NCI-H187 treated with DMSO at 0.1 percent for 48 hours (cell line): ENCODE data around the gene FJX1.

Experiments used
- DNase-seq: peaks from one replicate; lab custom pipeline; 2025; lab: John Stamatoyannopoulos, UW

FJX1 gene, protein sequence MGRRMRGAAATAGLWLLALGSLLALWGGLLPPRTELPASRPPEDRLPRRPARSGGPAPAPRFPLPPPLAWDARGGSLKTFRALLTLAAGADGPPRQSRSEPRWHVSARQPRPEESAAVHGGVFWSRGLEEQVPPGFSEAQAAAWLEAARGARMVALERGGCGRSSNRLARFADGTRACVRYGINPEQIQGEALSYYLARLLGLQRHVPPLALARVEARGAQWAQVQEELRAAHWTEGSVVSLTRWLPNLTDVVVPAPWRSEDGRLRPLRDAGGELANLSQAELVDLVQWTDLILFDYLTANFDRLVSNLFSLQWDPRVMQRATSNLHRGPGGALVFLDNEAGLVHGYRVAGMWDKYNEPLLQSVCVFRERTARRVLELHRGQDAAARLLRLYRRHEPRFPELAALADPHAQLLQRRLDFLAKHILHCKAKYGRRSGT

DNA sequence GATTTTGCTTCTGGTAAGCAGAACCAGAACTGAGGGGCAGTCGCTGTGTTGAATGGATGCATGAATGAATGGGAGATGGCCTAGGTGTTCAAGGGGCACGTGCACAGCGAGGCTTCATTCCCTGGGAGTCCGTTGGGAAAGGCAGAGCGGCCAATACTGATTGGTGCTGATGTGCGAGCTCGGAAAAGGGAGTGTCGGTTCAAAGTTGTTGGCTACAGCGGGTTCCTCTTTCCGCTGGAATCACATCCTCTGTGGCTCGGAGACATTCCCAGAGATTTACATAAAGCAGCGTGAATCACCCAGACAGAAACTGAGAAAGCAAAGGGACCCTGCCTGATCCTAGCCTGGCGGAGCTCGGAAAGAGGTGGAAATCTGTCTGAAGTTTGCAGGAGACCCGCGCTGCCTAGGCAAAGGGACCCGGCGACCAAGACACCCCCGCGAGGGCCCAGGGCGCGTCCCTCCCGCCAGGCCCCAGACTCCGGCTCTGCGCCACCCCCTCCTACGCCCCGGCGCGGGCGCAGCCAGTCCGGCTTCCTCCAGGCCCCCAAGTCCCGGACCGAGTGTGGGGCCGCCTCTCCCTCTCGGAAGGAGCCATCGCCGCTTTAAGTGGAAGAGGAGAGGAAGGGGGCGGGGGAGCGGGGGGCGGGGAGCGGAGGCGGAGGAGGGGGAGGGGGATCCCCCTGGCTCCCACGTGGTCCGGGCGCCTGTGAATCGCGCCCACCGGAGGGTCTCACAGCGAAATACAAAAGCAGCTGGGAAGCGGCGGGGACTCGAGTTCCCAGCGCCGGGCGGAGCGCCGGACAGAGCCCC lies at the start of gene FJX1:
FJX1 (plus strand) TSS at position 774 of the 810 bp plus-strand sequence. CDS start 177 bp downstream, outside the sequence.
- no peak for DNase-seq

DNA sequence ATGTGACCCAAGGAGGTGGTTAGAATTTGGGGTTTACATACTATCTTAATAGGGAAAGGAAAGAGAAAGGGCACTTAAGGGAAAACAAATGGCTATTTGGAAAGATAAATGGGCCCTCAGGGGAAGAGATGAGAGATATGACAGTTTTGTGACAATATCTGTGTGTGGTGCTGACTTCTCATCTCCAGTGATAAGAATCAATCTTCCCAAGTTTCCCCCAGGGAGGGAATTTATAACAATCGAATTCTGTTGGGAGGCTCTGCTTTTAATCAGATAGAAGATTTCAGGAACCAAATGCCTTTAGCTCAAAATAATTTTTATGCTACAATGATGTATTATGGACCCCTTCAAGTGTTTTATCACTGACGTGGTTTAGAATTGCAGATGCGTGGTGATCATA lies 46.6 kb upstream of the FJX1 start:
- no peak for DNase-seq

DNA sequence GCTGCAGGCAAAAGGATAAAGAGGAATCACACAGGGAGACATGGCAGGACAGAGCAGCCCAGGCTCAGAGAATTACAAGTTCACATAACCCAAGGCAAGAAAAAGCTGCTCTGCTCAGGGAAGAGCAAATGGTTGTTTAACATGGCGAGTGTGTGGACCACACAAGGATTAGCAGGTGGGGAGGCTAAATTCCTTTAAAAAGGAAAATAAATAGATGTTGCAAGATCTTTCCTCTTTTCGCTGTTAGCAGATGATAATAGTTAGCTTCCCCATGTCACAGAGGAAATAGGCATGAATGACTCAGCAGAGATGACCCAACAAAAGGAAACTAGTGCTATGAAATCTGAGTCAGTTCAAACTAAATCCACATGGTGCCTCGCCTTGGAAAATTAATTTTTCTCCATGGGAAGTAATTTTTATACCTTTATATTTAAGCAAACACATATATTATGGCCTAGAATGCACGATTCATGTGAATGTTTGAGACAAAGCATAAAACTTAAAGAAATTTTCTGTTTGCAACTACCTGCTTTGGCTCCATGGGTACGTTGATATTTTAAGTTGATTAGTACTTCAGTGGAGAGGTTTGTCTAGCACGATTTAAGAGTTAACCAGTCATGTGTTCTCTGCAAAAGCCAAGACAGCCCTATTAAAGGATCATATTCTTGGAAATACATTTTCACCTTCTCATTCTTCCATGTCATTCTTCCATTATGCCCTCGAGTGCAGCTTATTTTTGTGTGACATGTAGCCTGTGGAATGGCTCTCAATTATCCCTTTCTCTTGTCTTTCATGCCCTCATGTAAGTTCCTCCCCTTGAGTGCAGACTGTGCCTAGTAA lies 38.5 kb upstream of the FJX1 start:
- peak; percentile 48 for DNase-seq

DNA sequence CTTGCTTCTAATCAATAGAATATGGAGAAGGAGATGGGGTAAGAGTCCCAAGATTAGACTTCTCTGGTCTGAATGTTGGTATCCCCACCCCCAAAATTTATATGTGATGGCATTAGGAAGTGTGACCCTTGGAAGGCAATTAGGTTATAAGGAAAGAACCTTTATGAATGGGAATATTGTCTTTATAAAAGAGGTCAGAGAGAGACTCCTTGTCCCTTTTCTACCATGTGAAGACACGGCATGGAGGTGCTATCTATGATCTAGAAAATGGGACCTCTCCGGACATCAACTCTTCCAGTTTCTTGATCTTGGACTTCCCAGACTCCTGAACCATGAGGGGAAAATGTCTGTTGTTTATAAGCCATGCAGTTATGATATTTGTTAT lies 37.9 kb upstream of the FJX1 start:
- DNase-seq, result no peak

DNA sequence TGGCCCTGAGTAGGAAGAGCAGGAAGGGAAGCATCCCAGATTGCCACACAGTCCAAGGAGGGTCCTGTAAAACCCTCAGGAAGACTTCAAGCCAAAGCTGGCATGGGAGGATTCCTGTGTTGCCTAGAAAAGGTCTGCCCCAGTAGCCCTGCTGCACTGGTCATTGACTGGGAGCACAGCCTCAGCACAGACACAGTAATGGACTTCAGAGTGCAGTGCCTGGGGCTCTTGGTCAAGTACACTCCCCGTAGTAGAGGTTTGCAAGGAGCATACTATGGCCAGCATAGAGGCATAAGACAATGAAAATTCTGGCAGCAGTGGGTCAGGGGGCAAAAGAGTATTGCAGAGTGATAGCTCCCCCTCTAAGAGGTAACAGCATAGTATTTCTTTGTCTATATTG lies 36.2 kb upstream of the FJX1 start:
- DNase-seq, result no peak

DNA sequence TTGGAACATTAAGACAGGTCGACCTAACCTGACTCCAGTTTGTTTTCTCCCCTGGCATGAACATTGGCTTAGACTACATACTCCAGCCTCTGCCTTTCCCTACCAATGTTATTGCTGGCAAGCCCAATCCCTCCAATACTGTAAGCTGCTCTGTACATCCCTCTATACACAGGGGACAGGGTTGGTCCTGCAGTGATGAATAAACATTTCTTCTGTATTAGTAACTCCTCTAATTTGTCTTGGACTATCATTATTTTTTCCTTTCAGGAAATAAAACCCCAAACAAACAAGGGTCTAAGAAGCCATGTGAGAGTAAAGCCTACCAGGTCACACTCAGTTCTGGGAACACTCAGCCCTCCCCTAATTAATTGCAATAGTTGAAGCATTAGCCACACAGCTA lies 35.1 kb upstream of the FJX1 start:
- DNase-seq, result no peak

DNA sequence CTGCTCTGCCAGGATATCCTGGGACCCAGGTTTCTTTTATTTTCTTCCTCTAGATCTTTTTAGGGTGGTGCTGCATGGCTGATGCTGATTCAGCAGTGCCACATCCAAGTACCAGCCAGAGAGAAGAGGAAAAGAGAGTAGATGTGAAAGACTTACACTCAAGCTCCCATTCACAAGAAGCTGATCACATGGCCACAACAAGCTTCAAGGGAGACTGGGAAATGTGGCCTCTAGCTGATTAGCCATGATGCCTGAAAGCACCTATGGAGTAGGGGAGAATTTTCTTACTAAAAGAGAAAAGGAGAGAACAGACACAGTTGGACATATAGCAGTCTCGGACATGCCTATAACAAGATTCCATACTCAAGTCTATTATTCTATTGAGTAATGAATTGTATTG lies 34.4 kb upstream of the FJX1 start:
- no peak for DNase-seq

DNA sequence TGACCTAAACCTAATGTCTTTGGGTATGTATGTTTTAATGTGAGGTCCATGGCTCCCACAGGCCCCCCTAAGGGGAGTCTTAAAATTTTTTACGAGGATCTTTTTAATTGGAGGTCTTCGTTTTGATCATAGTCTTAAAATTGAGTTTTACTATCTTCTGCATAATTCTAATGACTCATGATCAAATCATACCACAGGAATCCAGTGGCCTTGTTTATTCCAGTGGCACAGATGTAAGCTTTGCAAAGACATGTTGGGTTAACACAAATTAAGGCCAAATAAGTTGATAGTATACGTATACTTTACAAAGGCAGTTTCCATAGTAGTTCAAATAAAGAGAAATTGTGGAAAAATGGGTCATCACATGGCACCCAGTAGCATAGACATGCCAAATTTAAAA lies 33.9 kb upstream of the FJX1 start:
- DNase-seq, result no peak

DNA sequence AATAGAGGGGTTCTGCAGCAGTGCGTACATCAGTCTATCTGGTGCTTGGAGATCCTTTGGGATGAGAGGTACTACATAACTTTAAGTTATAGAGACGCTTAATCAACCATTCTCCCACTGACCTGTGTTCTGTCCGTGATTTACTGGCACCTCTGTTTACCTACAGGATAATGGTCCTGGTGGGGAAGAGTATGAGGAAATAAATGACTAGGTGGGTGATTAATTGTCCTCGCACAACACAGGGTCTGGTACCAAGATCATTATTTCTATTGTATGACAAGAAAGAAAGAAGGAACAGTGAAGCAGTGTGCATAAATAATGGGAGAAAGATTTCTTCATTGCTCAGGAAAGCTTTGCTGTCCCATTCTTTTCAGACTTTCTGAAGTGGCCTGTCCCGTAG lies 32.8 kb upstream of the FJX1 start:
- no peak for DNase-seq

DNA sequence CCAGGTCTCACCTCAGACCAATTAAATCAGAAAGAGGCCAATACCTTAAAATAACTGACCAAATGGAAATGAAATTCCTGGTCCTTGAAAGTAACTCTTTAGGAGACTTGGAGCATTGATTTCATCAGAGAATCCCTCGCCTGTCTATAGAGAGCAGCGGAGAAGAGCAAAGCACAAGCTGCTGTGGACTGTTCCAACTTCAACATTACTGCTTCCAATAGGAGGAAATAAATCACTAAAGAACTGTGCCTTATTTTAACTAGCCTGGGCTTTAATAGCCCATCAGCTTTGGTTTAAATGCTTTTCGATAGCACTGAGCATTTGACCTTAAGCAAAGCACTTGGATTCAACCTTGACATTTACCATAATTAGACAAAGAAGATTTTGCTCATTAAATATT lies 32.0 kb upstream of the FJX1 start:
- DNase-seq, result no peak

DNA sequence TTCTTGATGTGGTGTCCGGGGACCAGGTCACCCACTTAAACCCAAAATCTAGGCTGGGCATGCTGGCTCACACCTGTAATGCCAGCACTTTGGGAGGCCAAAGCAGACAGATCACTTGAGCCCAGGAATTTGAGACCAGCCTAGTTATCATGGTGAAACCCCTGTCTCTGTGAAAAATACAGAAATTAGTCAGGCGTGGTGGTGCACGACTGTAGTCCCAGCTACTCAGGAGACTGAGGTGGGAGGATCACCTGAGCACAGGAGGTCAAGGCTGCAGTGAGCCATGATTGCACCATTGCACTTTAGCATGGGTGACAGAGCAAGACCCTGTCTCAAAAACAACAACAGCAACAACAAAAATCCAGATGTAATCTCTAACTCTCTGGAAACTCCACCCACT lies 30.3 kb upstream of the FJX1 start:
- DNase-seq, result no peak

DNA sequence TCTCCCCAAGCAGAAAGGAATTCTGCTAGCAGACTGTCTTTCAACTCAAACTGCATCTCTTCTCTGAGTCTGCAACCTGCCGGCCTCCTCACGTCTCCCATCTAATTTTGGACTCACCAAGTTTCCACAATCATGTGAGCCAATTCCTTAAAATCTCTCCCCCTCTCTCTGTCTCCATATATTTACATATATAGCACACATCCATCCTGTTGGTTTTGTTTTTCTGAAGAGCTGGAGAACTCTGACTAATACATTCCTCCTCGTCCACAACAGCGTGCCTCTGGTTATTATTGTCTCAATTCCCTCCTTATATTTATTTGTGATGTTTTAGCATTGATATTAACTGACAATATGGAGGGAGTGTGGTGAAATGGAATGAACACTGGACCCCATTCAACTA lies 29.6 kb upstream of the FJX1 start:
- no peak for DNase-seq

DNA sequence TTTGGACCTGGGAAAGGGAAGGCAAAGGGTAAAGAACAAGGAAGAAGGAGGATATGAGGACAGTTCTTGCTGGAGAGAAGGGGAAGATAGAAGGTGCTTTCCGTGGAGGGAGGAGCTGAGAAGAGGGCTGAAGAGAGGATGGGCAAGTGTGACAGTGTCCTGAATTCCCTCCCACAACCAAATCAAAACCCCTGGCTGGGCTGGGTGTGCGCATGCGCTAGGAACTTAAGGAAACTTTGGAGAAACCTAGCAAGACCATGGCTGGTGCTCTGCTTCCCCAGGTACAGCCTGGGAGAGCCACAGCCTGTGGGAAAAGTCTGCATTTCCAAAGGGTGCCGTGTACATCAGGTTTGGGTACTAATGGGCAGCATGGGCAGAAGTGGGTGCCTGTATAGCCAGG lies 29.0 kb upstream of the FJX1 start:
- DNase-seq, result no peak

DNA sequence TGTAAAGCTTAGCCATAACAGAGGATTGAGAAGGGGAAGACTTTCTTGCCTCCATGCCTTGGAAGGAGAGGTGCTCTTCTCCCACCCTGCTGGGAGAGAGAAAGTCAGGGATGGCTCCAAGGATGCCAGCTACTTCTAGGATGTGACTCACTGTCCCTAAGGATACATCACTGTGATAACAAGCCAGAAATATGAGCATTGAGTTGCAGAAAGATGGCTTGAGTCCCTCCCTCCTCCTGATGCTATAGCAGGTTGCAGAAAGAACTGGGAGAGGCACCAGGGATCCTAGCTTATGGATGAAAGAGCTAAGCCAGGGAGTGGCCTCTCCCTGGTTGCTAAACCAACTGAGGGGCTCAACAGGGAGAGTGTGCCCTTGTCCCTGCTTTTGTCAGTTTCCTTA lies 27.8 kb upstream of the FJX1 start:
- no peak for DNase-seq

DNA sequence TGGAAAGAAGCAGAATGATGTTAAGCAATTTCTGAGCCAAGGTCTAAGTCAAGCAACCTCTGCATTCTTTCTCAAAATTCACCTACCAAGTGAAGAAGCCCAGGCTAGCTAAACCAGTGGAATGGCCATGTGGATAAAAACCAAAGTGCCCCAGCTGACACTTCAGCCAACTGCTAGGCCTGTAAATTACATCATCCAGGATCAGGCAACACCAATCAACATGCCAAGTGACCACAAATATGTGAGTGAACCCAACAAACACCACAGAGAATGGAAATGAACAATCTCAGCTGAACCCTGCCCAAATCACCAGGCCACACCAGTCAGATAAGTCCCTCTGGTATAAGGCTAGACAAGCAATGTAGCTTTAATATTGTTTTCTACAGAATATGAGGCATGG lies 25.1 kb upstream of the FJX1 start:
- DNase-seq, result no peak

DNA sequence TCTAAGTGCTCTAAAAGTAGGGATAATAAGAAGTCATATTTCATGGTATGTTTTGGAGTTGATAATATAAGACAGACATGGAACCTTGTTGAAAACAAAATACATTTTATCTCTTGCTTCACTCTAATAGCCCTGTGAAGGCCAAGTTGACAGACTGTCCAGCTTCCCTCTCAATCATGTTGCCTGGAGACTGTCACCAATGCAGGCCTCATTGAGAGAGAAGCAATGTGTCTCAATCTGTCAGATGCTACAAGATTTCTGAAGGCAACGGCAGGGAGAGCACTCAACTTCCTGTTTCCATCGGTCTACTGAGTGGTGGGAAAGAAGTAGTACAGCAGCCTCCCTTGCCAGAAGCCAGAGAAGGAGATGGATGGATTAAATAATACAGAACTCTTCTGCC lies 23.6 kb upstream of the FJX1 start:
- DNase-seq, result no peak

DNA sequence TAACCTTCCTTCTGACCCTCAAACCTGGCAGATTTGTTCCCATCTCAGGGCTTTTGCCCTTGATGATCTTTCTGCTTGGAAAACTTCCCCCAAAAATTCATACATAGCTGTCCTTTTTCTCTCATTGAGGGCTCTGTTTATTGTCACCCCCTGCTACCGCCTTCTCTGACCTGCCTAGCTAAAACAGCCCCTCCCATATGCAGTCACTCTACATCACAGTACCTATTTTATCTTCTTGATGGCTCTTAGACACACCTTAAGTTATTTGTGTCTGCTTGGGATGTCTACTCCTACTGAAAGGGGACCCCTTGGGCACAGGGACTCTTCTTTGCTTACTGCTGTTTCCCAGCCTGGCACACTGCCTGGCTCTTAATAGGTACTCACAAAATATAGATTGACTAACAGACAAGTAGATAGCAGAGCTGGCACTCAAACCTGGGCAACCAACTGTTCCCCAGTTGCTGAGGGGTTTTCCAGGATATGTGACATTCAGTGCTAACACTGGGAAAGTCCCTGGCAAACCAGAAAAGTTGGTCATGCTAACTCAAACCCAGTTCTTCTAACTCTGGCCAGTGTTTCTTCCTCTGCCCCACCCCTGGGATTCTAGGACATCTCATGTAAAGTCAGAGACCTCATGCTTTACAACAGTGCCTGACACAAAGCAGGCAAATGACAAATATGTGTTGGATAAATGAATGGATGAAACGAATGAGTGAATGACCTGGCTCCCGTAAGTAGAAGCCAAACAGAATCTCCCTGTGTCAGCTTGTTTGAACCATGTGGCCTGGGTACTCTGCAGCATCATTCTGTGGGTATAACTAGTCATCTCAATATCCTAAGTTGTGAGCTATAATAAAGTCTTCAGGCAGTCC lies 19.8 kb upstream of the FJX1 start:
- DNase-seq, result no peak

DNA sequence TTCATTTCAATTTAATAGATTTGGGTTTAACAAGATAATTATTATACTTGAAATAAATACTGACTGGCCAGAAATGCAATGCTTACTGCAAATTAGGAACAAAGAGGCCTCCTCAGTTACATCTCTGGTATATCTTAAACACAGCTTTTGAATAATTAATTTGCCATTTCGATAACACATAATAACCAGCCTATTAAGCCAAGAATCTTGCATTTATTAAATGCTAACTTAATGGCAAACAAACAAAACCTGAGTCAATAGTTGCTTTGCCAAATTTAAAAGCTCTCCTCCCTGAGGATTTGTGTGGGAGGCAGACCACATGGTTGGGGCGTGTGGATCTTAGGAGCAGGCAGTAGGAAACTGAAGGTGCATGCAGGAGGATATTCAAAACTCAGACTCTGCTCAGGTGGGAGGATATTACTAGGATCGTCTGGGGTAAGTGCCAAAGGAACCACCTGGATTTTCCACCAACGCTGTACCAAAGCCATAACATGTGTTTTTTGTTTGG lies 17.9 kb upstream of the FJX1 start:
- no peak for DNase-seq

DNA sequence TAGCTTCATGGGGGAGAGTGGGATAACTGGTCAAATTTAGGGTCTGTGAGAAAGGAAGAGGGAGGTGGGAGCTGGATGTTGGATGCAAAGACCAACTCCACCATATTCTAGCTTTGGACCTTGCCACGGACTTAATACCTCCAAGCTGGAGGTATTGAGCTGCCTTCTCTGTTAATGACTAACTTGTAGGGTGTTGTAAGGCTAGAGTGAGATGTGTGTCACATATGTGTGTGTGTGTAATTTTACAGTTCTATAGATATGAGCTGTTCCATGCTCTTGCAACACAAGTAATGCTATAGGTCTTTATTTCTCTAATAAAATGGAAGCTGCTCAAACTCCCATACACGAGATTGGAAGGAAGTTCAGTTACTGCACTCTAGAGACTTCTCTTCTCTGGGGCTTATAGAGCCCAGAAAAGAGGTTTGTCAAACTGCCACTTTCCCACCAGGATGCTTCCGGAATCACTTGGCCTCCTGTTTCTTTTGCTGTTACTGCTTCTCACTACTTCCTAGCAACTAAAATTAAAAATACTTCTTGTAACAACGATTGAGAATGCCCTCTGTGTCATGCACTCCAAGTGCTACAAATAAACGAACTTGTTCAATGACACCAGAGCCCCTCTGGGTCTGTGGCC lies 16.0 kb upstream of the FJX1 start:
- no peak for DNase-seq

DNA sequence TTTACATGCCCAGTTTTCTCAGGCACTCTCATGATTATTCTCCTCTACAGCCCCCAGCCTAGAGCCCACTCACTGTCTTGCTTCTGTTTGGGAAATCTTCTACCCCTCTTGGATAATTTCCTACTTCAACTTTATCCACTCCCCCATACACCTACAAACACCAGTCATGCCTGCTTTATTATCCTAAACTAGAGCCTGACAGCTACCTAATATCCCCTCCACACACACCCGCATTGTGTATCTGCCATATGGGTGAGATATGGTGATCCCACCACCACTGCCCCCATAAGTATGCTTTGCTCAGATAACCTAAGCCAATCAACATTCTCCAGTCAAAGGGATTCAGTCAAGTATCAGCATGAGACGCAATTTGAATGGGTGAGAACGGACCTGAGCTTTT lies 15.3 kb upstream of the FJX1 start:
- DNase-seq, result no peak

DNA sequence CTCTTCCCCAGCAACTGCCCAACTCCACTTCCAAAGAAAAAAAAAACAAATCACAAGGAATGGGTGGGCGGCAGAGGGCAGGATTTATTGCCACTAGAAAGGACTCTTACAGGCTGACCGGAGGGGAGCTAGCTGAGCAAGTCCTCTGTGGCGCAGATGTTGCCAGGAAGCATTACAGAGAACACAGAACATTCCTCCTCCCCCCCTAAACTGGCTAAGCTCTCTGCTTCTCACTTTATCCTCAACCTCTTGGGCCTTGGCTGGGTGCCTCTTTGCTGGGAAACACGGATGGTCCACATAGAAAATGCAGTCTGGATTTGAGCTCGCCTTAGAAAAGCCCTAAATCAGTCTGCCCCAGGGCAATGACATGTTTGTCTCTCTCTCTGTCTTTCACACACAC lies 12.6 kb upstream of the FJX1 start:
- no peak for DNase-seq
